Astrocyte of the cerebellum (primary cell): ENCODE data around the gene GPR156.

Experiments used
- DNase-seq: peaks from one replicate; pipeline ENCODE4 v3.0.0-alpha.2; 2011; ENCODE audit warnings: low read depth
- H3K4me3 ChIP-seq: 2 replicates; pipeline ENCODE4 v1.5.1; 2011; ENCODE audit warnings: mild to moderate bottlenecking, low read depth, low read length, moderate library complexity
- CTCF ChIP-seq: IDR thresholded peaks from 2 replicates; pipeline ENCODE4 v1.5.1; 2012; ENCODE audit warnings: low read length, low read depth, moderate library complexity, mild to moderate bottlenecking; ENCODE audit errors: missing control alignments
- in situ Hi-C: cut with HindIII; loops from 2 replicates; pipeline ENCODE4 v1.10.0; 2017; ENCODE audit warnings: low sequenced_read_pairs

The GPR156 gene

GRCh38 chr3:120163816-120164215, 121.2 kb downstream of the GPR156 start:
- H3K4me3 ChIP-seq = no peak overlapping the region
- no peak for TF ChIP-seq CTCF
- DNase-seq = no peak
- in situ Hi-C loops = no loop called here

GRCh38 chr3:120163026-120163425, 122.0 kb downstream of the GPR156 start:
- DNase-seq = no peak
- in situ Hi-C loops = no loop called here
- no peak for TF ChIP-seq CTCF
- H3K4me3 ChIP-seq = no peak overlapping the region

GRCh38 chr3:120162400-120162799, 122.6 kb downstream of the GPR156 start:
- in situ Hi-C loops = no loop called here
- TF ChIP-seq CTCF = no peak
- no peak for DNase-seq
- H3K4me3 ChIP-seq = no peak overlapping the region

GRCh38 chr3:120161902-120162301, 123.1 kb downstream of the GPR156 start:
- in situ Hi-C loops = no loop called here
- no peak for DNase-seq

GRCh38 chr3:120160050-120160449, 125.0 kb downstream of the GPR156 start:
- no peak for TF ChIP-seq CTCF
- peak; percentile 93 for DNase-seq
- H3K4me3 ChIP-seq = no peak overlapping the region
- in situ Hi-C loops = no loop called here

More at GRCh38 chr3:120161902-120162301, 123.1 kb downstream of the GPR156 start:
- no peak for TF ChIP-seq CTCF
- no peak overlapping the region for H3K4me3 ChIP-seq

- in situ Hi-C loops = no loop called here
- no peak for DNase-seq
- H3K4me3 ChIP-seq = no peak overlapping the region
- TF ChIP-seq CTCF = no peak
Observed at GRCh38 chr3:120157681-120158080, 127.3 kb downstream of the GPR156 start.

- TF ChIP-seq CTCF = no peak
- H3K4me3 ChIP-seq = no peak overlapping the region
- in situ Hi-C loops = no loop called here
- no peak for DNase-seq
Observed at GRCh38 chr3:120157113-120157512, 127.9 kb downstream of the GPR156 start.
